Progenitor cell of endocrine pancreas (in vitro differentiated cells): ENCODE measurements around the gene DIP2C. TPM values are rescaled to one million over a fixed set of nuclear protein-coding genes. Genes with fewer than 3 reads are reported as not detected.
"Not testable (repeated sequence)": the region's sequence is repeated elsewhere in the genome, so short reads cannot be mapped to it uniquely, and the experiment has no call there.

Experiments used
- DNase-seq: peaks from one replicate; pipeline ENCODE4 v3.0.0; 2021; ENCODE audit warnings: low spot score; ENCODE audit not compliant: unreplicated experiment
- H3K27ac Mint-ChIP-seq: 2 replicates; pipeline ENCODE4 v1.8.0; 2021; ENCODE audit warnings: mild to moderate bottlenecking, moderate library complexity, mixed read lengths
- H3K27me3 Mint-ChIP-seq: 2 replicates; pipeline ENCODE4 v1.8.0; 2021; ENCODE audit warnings: mixed read lengths
- H3K36me3 Mint-ChIP-seq: 2 replicates; pipeline ENCODE4 v1.8.0; 2022; ENCODE audit warnings: mixed read lengths; ENCODE audit not compliant: insufficient read depth
- H3K4me1 Mint-ChIP-seq: 2 replicates; pipeline ENCODE4 v1.8.0; 2021; ENCODE audit warnings: low read depth, mixed read lengths
- H3K4me3 Mint-ChIP-seq: 2 replicates; pipeline ENCODE4 v1.8.0; 2021; ENCODE audit warnings: low read depth, mild to moderate bottlenecking, moderate library complexity, mixed read lengths
- H3K9me3 Mint-ChIP-seq: 2 replicates; pipeline ENCODE4 v1.8.0; 2021; ENCODE audit warnings: low read depth, mixed read lengths
- CTCF ChIP-seq: fragments of 200-600 bp; sonication (generic); IDR thresholded peaks from one replicate; pipeline ENCODE4 v1.5.0; 2021; ENCODE audit warnings: antibody characterized with exemption, mild to moderate bottlenecking; ENCODE audit not compliant: unreplicated experiment
- total RNA-seq: library from RNA; stranded (reverse); gene quantifications from 2 replicates; pipeline ENCODE4 v1.2.1, GENCODE V29; 2021

The DIP2C gene
- total RNA-seq, 1 donor from 2014 or later, result 27.2 TPM

- H3K27ac Mint-ChIP-seq, result peak overlapping the region; percentile 56
- peaks cover 4% of the 10 kb centered on the region for H3K4me1 Mint-ChIP-seq
These were observed 9.9 kb downstream of the DIP2C start for GRCh38 chr10:679556-679955.

GRCh38 chr10:678662-679005, 10.8 kb downstream of the DIP2C start:
- H3K27me3 Mint-ChIP-seq, H3K4me3 Mint-ChIP-seq: not testable (repeated sequence)

More at GRCh38 chr10:679556-679955, 9.9 kb downstream of the DIP2C start:
- TF ChIP-seq CTCF, result no peak
- Mint-ChIP-seq H3K27me3 (no peaks in the 10 kb centered on the region), H3K36me3 (no peaks in the 10 kb centered on the region), H3K4me3 (no peak overlapping the region), H3K9me3 (peaks cover 8% of the 10 kb centered on the region)
- no peak for DNase-seq

GRCh38 chr10:677750-678661, 11.5 kb downstream of the DIP2C start:
- no peak for TF ChIP-seq CTCF
- Mint-ChIP-seq H3K4me3 (no peak overlapping the region), H3K27me3 (no peaks in the 10 kb centered on the region), H3K36me3 (peaks cover 2% of the 10 kb centered on the region), H3K27ac (no peak overlapping the region), H3K4me1 (peaks cover 6% of the 10 kb centered on the region), H3K9me3 (peaks cover 8% of the 10 kb centered on the region)
- DNase-seq, result no peak

More at GRCh38 chr10:678662-679005, 10.8 kb downstream of the DIP2C start:
- H3K9me3 Mint-ChIP-seq, H3K27ac Mint-ChIP-seq, H3K4me1 Mint-ChIP-seq, H3K36me3 Mint-ChIP-seq, DNase-seq: not testable (repeated sequence)

GRCh38 chr10:677038-677437, 12.4 kb downstream of the DIP2C start:
- Mint-ChIP-seq H3K4me3 (no peak overlapping the region), H3K27me3 (no peaks in the 10 kb centered on the region), H3K9me3 (peaks cover 8% of the 10 kb centered on the region), H3K4me1 (peaks cover 2% of the 10 kb centered on the region), H3K27ac (no peak overlapping the region), H3K36me3 (peaks cover 2% of the 10 kb centered on the region)
- no peak for TF ChIP-seq CTCF
- no peak for DNase-seq

GRCh38 chr10:676178-676577, 13.3 kb downstream of the DIP2C start:
- Mint-ChIP-seq H3K36me3 (peaks cover 2% of the 10 kb centered on the region), H3K9me3 (peaks cover 8% of the 10 kb centered on the region), H3K27ac (no peak overlapping the region), H3K27me3 (no peaks in the 10 kb centered on the region), H3K4me1 (peaks cover 2% of the 10 kb centered on the region), H3K4me3 (no peak overlapping the region)
- DNase-seq, result no peak
- no peak for TF ChIP-seq CTCF

GRCh38 chr10:675532-675931, 13.9 kb downstream of the DIP2C start:
- no peak for TF ChIP-seq CTCF
- no peak for DNase-seq
- Mint-ChIP-seq H3K27me3 (no peaks in the 10 kb centered on the region), H3K27ac (no peak overlapping the region), H3K9me3 (peaks cover 8% of the 10 kb centered on the region), H3K4me3 (no peak overlapping the region), H3K36me3 (peaks cover 2% of the 10 kb centered on the region), H3K4me1 (peaks cover 2% of the 10 kb centered on the region)
